GM12874 (cell line): ENCODE data around the gene PDE3B.

Source experiments
- CTCF ChIP-seq: IDR thresholded peaks from 2 replicates; pipeline ENCODE4 v1.5.1; 2011; ENCODE audit warnings: low read depth, mild to moderate bottlenecking, control low read depth, low read length, moderate library complexity; ENCODE audit not compliant: insufficient read depth

PDE3B gene

GRCh38 chr11:14773755-14774154, 130.2 kb downstream of the PDE3B start:
- no peak for TF ChIP-seq CTCF

GRCh38 chr11:14774721-14775120, 131.1 kb downstream of the PDE3B start:
- no peak for TF ChIP-seq CTCF

- no peak for TF ChIP-seq CTCF
Observed at GRCh38 chr11:14775897-14776296, 132.3 kb downstream of the PDE3B start.

GRCh38 chr11:14783788-14784187, 140.2 kb downstream of the PDE3B start:
- no peak for TF ChIP-seq CTCF

- TF ChIP-seq CTCF, result no peak
Observed at GRCh38 chr11:14784230-14784629, 140.6 kb downstream of the PDE3B start.

- TF ChIP-seq CTCF, result peak; percentile 5; the same call in 1 of the 2 replicates
Observed at GRCh38 chr11:14789879-14790484, 146.4 kb downstream of the PDE3B start.

- no peak for TF ChIP-seq CTCF
Observed at GRCh38 chr11:14793546-14793945, 149.9 kb downstream of the PDE3B start.

- no peak for TF ChIP-seq CTCF
Observed at GRCh38 chr11:14803846-14804245, 160.2 kb downstream of the PDE3B start.
